Loucy (cell line): ENCODE data around the gene ACSF3.

ENCODE experiments used
- H2AFZ ChIP-seq: fragments of 200-600 bp; sonication (generic); 2 replicates; pipeline ENCODE4 v1.6.0; 2016; ENCODE audit warnings: antibody characterized with exemption, mild to moderate bottlenecking, low read length, moderate library complexity
- H3F3A ChIP-seq: fragments of 200-600 bp; 2 replicates; pipeline ENCODE4 v1.6.0; 2016; ENCODE audit warnings: antibody characterized with exemption, low read depth, mild to moderate bottlenecking
- H3K27me3 ChIP-seq: fragments of 200-600 bp; sonication (generic); 2 replicates; pipeline ENCODE4 v1.6.1; 2014; ENCODE audit warnings: low read length, mild to moderate bottlenecking; ENCODE audit not compliant: insufficient read depth, poor library complexity, severe bottlenecking
- H3K36me3 ChIP-seq: fragments of 200-600 bp; sonication (generic); 2 replicates; pipeline ENCODE4 v1.6.1; 2016; ENCODE audit warnings: low read length; ENCODE audit not compliant: insufficient read depth
- H3K4me1 ChIP-seq: fragments of 200-600 bp; sonication (generic); 2 replicates; pipeline ENCODE4 v1.5.1; 2014; ENCODE audit warnings: low read length, mild to moderate bottlenecking; ENCODE audit not compliant: insufficient read depth, poor library complexity, severe bottlenecking
- H3K4me2 ChIP-seq: fragments of 200-600 bp; sonication (generic); 2 replicates; pipeline ENCODE4 v1.6.0; 2014; ENCODE audit warnings: antibody characterized with exemption, low read length, low read depth, mild to moderate bottlenecking; ENCODE audit not compliant: poor library complexity, severe bottlenecking
- H3K4me3 ChIP-seq: fragments of 200-600 bp; sonication (generic); 2 replicates; pipeline ENCODE4 v1.5.1; 2014; ENCODE audit warnings: low read length, mild to moderate bottlenecking, mixed read lengths; ENCODE audit not compliant: poor library complexity, severe bottlenecking
- H3K79me2 ChIP-seq: fragments of 200-600 bp; sonication (generic); 2 replicates; pipeline ENCODE4 v1.6.1; 2014; ENCODE audit warnings: low read length; ENCODE audit not compliant: insufficient read depth
- H3K9ac ChIP-seq: fragments of 200-600 bp; sonication (generic); 2 replicates; pipeline ENCODE4 v1.6.0; 2014; ENCODE audit warnings: mild to moderate bottlenecking, low read depth, low read length, moderate library complexity; ENCODE audit not compliant: poor library complexity, severe bottlenecking
- H3K9me2 ChIP-seq: fragments of 200-600 bp; sonication (generic); replicated peaks from 2 replicates; pipeline ENCODE4 v1.6.1; 2016; ENCODE audit warnings: low read depth, low read length, mixed read lengths
- H3K9me3 ChIP-seq: fragments of 200-600 bp; sonication (generic); 2 replicates; pipeline ENCODE4 v1.6.1; 2014; ENCODE audit warnings: mild to moderate bottlenecking, antibody characterized with exemption, low read length, low read depth; ENCODE audit not compliant: insufficient read depth
- H4K20me1 ChIP-seq: fragments of 200-600 bp; sonication (generic); 2 replicates; pipeline ENCODE4 v1.6.0; 2014; ENCODE audit warnings: antibody characterized with exemption, low read length, mild to moderate bottlenecking; ENCODE audit not compliant: insufficient read depth, poor library complexity, severe bottlenecking
- CTCF ChIP-seq: fragments of 200-600 bp; sonication (generic); conservative IDR thresholded peaks from 2 replicates; pipeline ENCODE4 v1.5.1; 2014; ENCODE audit warnings: mild to moderate bottlenecking, antibody characterized with exemption, low read length
- EZH2phosphoT487 ChIP-seq: fragments of 200-600 bp; IDR thresholded peaks from 2 replicates; pipeline ENCODE4 v1.6.1; 2018; ENCODE audit warnings: antibody characterized with exemption, mild to moderate bottlenecking, moderate library complexity, borderline replicate concordance

Gene ACSF3

GRCh38 chr16:89157778-89158177 is 64.1 kb downstream of the ACSF3 start:
- no peaks in the 10 kb centered on the region for H4K20me1 ChIP-seq
- H3K4me3 ChIP-seq, result no peak overlapping the region
- H3K9me2 ChIP-seq, result no peaks in the 10 kb centered on the region
- no peak overlapping the region for H3K4me2 ChIP-seq
- H3K4me1 ChIP-seq, result no peaks in the 10 kb centered on the region
- no peaks in the 10 kb centered on the region for H3K79me2 ChIP-seq
- no peaks in the 10 kb centered on the region for H3K36me3 ChIP-seq
- H3K9ac ChIP-seq, result no peak overlapping the region
- no peak for TF ChIP-seq CTCF
- TF ChIP-seq EZH2phosphoT487, result no peak
- H3K27me3 ChIP-seq, result no peaks in the 10 kb centered on the region
- H3F3A ChIP-seq, result peaks cover 3% of the 10 kb centered on the region; the same call in 1 of the 2 replicates
- H3K9me3 ChIP-seq, result no peaks in the 10 kb centered on the region
- H2AFZ ChIP-seq, result no peak overlapping the region

GRCh38 chr16:89159066-89159849 is 65.6 kb downstream of the ACSF3 start:
- H2AFZ ChIP-seq, result no peak overlapping the region
- H3K27me3 ChIP-seq, result no peaks in the 10 kb centered on the region
- TF ChIP-seq EZH2phosphoT487 (no peak), CTCF (no peak)
- no peak overlapping the region for H3K9ac ChIP-seq
- no peaks in the 10 kb centered on the region for H3K9me3 ChIP-seq
- no peak overlapping the region for H3K4me3 ChIP-seq
- H3K79me2 ChIP-seq, result no peaks in the 10 kb centered on the region
- no peaks in the 10 kb centered on the region for H3K9me2 ChIP-seq
- no peaks in the 10 kb centered on the region for H3K4me1 ChIP-seq
- no peaks in the 10 kb centered on the region for H3K36me3 ChIP-seq
- no peaks in the 10 kb centered on the region for H4K20me1 ChIP-seq
- no peak overlapping the region for H3K4me2 ChIP-seq
- H3F3A ChIP-seq, result peaks cover 3% of the 10 kb centered on the region; the same call in 1 of the 2 replicates

GRCh38 chr16:89159850-89160354 is 66.2 kb downstream of the ACSF3 start:
- H3F3A ChIP-seq, result peaks cover 3% of the 10 kb centered on the region; the same call in 1 of the 2 replicates
- H3K4me2 ChIP-seq, result no peak overlapping the region
- H3K9me2 ChIP-seq, result no peaks in the 10 kb centered on the region
- no peak overlapping the region for H2AFZ ChIP-seq
- H4K20me1 ChIP-seq, result no peaks in the 10 kb centered on the region
- H3K4me1 ChIP-seq, result no peaks in the 10 kb centered on the region
- no peak for TF ChIP-seq EZH2phosphoT487
- H3K4me3 ChIP-seq, result no peak overlapping the region
- no peaks in the 10 kb centered on the region for H3K27me3 ChIP-seq
- H3K9me3 ChIP-seq, result no peaks in the 10 kb centered on the region
- H3K79me2 ChIP-seq, result no peaks in the 10 kb centered on the region
- no peaks in the 10 kb centered on the region for H3K36me3 ChIP-seq
- H3K9ac ChIP-seq, result no peak overlapping the region
